Measurements from ENCODE around the gene GP1BA.

The GP1BA gene

DNA sequence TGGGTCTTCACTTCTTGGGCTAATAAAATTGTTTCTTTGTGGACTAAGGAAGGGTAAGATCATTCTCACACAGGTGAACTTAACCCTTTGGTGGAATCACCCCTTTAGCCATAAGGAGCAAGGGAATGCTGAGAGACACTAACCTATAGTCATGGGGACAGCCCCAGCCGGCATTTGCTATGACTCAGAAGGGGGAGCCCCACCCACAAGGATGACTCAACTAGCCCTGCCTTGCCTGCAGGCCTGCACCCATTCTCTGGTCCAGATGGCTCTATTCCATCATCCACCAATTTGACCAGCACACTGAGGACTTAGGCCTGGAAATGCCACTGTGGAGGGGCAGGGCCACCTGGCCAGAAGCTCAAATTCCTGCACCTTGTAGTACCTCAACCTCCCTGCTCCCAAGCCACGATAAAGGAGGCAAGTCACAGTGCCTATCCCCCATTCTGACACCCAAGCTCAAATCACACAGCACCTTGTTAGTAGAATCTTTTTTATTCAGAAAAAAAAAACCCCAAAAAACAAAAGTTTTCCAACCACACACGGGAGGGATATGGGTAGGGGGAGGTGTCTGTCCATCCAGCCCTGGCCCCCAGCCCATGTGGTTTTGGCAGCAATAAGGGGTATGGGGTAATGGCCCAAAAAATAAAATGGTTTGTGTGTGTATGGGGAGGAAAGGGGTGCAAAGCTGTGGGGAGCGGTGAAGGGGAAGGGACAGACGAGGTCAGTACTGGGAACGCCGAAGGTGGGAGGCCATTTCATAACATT lies 13.3 kb downstream of the GP1BA start:
- TF ChIP-seq, protein P1, sequence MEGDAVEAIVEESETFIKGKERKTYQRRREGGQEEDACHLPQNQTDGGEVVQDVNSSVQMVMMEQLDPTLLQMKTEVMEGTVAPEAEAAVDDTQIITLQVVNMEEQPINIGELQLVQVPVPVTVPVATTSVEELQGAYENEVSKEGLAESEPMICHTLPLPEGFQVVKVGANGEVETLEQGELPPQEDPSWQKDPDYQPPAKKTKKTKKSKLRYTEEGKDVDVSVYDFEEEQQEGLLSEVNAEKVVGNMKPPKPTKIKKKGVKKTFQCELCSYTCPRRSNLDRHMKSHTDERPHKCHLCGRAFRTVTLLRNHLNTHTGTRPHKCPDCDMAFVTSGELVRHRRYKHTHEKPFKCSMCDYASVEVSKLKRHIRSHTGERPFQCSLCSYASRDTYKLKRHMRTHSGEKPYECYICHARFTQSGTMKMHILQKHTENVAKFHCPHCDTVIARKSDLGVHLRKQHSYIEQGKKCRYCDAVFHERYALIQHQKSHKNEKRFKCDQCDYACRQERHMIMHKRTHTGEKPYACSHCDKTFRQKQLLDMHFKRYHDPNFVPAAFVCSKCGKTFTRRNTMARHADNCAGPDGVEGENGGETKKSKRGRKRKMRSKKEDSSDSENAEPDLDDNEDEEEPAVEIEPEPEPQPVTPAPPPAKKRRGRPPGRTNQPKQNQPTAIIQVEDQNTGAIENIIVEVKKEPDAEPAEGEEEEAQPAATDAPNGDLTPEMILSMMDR (conservative IDR thresholded peaks at IDR 0.05; ENCODE audit: low read depth, low read length), result no peak

GRCh38 chr17:4945944-4946280 lies 13.8 kb downstream of the GP1BA start:
- H3K4me1 ChIP-seq (ENCODE audit: low read depth, poor library complexity, severe bottlenecking), result no peaks in the 10 kb centered on the region
- H3K36me3 ChIP-seq (ENCODE audit: insufficient read depth), result no peaks in the 10 kb centered on the region
- peaks cover 8% of the 10 kb centered on the region; the same call in 1 of the 2 replicates for H3K79me2 ChIP-seq (ENCODE audit: insufficient read depth, low read depth)
- TF ChIP-seq, protein P1 (conservative IDR thresholded peaks at IDR 0.05; ENCODE audit: low read depth, low read length), result no peak
- H4K20me1 ChIP-seq (ENCODE audit: insufficient read depth), result no peaks in the 10 kb centered on the region
- H3K27me3 ChIP-seq (ENCODE audit: insufficient read depth, low read depth), result no peaks in the 10 kb centered on the region
- H3K4me2 ChIP-seq, result no peak overlapping the region
- H2AFZ ChIP-seq (ENCODE audit: low read depth), result no peak overlapping the region
- H3K4me3 ChIP-seq (IDR thresholded peaks at IDR 0.05; ENCODE audit: insufficient read depth, low read depth, low read length), result no peak overlapping the region
- no peak overlapping the region for H3K9ac ChIP-seq
- no peak overlapping the region for H3K27ac ChIP-seq

More for the DNA sequence above, 13.3 kb downstream of the GP1BA start:
- Histone ChIP-seq H3K36me3 (ENCODE audit: insufficient read depth) (no peaks in the 10 kb centered on the region), H2AFZ (ENCODE audit: low read depth) (no peak overlapping the region), H3K27ac (no peak overlapping the region; the same call in 1 of the 2 replicates), H3K79me2 (ENCODE audit: insufficient read depth, low read depth) (peaks cover 8% of the 10 kb centered on the region; the same call in 1 of the 2 replicates), H3K4me1 (ENCODE audit: low read depth, poor library complexity, severe bottlenecking) (no peaks in the 10 kb centered on the region), H3K27me3 (ENCODE audit: insufficient read depth, low read depth) (no peaks in the 10 kb centered on the region), H4K20me1 (ENCODE audit: insufficient read depth) (no peaks in the 10 kb centered on the region), H3K4me3 (IDR thresholded peaks at IDR 0.05; ENCODE audit: insufficient read depth, low read depth, low read length) (no peak overlapping the region), H3K4me2 (no peak overlapping the region), H3K9ac (no peak overlapping the region)

DNA sequence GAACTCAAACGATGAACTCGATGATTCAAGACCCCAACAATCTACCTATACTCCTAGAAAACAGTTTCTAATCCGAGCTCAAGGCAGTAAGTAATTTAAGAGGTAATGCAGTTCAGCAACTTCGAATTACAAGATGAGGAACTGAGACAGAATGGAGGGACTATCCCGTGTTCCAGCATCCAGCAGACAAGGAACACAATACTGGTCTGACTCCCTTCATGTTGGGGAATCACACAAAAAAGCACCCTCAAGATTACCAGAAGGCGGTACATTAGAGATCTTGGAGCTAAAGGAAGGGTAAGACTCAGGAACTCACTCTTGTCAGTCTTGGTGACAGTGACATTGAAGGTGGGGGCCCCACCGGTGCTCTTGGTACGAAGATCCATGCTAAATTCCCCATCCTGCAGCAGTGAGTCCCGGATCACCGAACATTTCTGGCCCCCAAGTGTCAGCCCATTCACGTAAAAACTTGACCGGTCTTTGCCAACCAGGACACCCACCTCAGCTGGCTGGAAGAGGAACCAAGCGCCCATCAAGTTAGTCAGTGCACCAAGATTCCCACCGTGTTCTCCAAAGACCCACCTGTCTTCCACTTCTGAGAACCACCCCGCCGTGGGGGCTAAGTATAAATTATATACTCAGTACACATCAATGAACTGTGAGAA lies 14.4 kb downstream of the GP1BA start:
- no peak overlapping the region for H3K4me2 ChIP-seq
- H3K36me3 ChIP-seq (ENCODE audit: insufficient read depth), result no peaks in the 10 kb centered on the region
- TF ChIP-seq, protein P1 (conservative IDR thresholded peaks at IDR 0.05; ENCODE audit: low read depth, low read length), result no peak
- H3K4me1 ChIP-seq (ENCODE audit: low read depth, poor library complexity, severe bottlenecking), result no peaks in the 10 kb centered on the region
- H3K27ac ChIP-seq, result no peak overlapping the region
- no peaks in the 10 kb centered on the region for H4K20me1 ChIP-seq (ENCODE audit: insufficient read depth)
- H3K4me3 ChIP-seq (IDR thresholded peaks at IDR 0.05; ENCODE audit: insufficient read depth, low read depth, low read length), result no peak overlapping the region
- no peak overlapping the region for H2AFZ ChIP-seq (ENCODE audit: low read depth)
- no peak overlapping the region; the same call in 1 of the 2 replicates for H3K9ac ChIP-seq
- peaks cover 8% of the 10 kb centered on the region; the same call in 1 of the 2 replicates for H3K79me2 ChIP-seq (ENCODE audit: insufficient read depth, low read depth)
- H3K27me3 ChIP-seq (ENCODE audit: insufficient read depth, low read depth), result no peaks in the 10 kb centered on the region

- H3K79me2 ChIP-seq (ENCODE audit: insufficient read depth, low read depth), result peaks cover 8% of the 10 kb centered on the region; the same call in 1 of the 2 replicates
- no peaks in the 10 kb centered on the region for H3K36me3 ChIP-seq (ENCODE audit: insufficient read depth)
- H3K9ac ChIP-seq, result no peak overlapping the region; the same call in 1 of the 2 replicates
- H3K4me1 ChIP-seq (ENCODE audit: low read depth, poor library complexity, severe bottlenecking), result no peaks in the 10 kb centered on the region
- H2AFZ ChIP-seq (ENCODE audit: low read depth), result no peak overlapping the region
- H3K27ac ChIP-seq, result no peak overlapping the region
- H3K27me3 ChIP-seq (ENCODE audit: insufficient read depth, low read depth), result no peaks in the 10 kb centered on the region
- TF ChIP-seq, protein P1 (conservative IDR thresholded peaks at IDR 0.05; ENCODE audit: low read depth, low read length), result no peak
- no peaks in the 10 kb centered on the region for H4K20me1 ChIP-seq (ENCODE audit: insufficient read depth)
- H3K4me3 ChIP-seq (IDR thresholded peaks at IDR 0.05; ENCODE audit: insufficient read depth, low read depth, low read length), result no peak overlapping the region
- H3K4me2 ChIP-seq, result no peak overlapping the region
Observed at GRCh38 chr17:4947010-4947410, 14.9 kb downstream of the GP1BA start.

Measured in KMS-11 (cell line).